Right lobe of liver (tissue), 6 donors: ENCODE data around the gene AMBRA1. TPM values are rescaled to one million over a fixed set of nuclear protein-coding genes. Genes with fewer than 3 reads are reported as not detected.

Source experiments
- ATAC-seq, 4 donors: fragments of 200-7000 bp; cut with Tn5 transposase; one replicate each; pipeline ENCODE4 v1.9.1; 2020; ENCODE audit warnings: mild to moderate bottlenecking in 4 of 4, moderate library complexity in 4 of 4
- DNase-seq, 3 donors: peaks; one replicate each; pipeline ENCODE4 v3.0.0-alpha.2; 2020
- H3K27ac ChIP-seq, 3 donors: fragments of 200-600 bp; one replicate each; pipeline ENCODE4 v1.8.0; 2022
- H3K27me3 ChIP-seq, 2 donors: fragments of 200-600 bp; one replicate each; pipeline ENCODE4 v1.8.0; 2022
- H3K36me3 ChIP-seq, 4 donors: fragments of 200-600 bp; sonication (generic) in 1 of 4; one replicate each; pipeline versions ENCODE4 v1.5.1 to v1.8.0; 2017 to 2022; ENCODE audit warnings: control low read depth in 1 of 4
- H3K4me1 ChIP-seq, 4 donors: fragments of 200-600 bp; sonication (generic) in 1 of 4; one replicate each; pipeline versions ENCODE4 v1.5.1 to v1.8.0; 2017 to 2022; ENCODE audit warnings: control low read depth in 1 of 4
- H3K4me3 ChIP-seq, 3 donors: fragments of 200-600 bp; one replicate each; pipeline ENCODE4 v1.8.0; 2022
- H3K9me3 ChIP-seq, 4 donors: fragments of 200-600 bp; sonication (generic) in 1 of 4; one replicate each; pipeline versions ENCODE4 v1.5.1 to v1.8.0; 2017 to 2022; ENCODE audit warnings: control low read depth in 1 of 4
- POLR2A ChIP-seq: fragments of 450-650 bp; IDR thresholded peaks from one replicate; pipeline ENCODE4 v1.6.1; 2017; ENCODE audit warnings: antibody characterized with exemption, mild to moderate bottlenecking
- WGBS: methylation state at CpG from one replicate; pipeline ENCODE4 v1.1.6; 2018; ENCODE audit warnings: low coverage, low lambda C conversion rate; ENCODE audit not compliant: insufficient coverage; ENCODE audit errors: missing lambda C conversion rate; 5-methylcytosine and 5-hydroxymethylcytosine counted together
- intact Hi-C, 2 donors: fragments of 100-400 bp; cut with DNase I; formaldehyde crosslinking; loops; one replicate each; pipeline versions ENCODE4 v1.11.2 to v1.14.1; 2022
- total RNA-seq, 6 experiments: library from RNA; depleted of rRNA in 2 of 6; stranded (reverse); fragments of >200 nt in 2 of 6; fragmentation: NEBNext Ultra II Directional in 3 of 6; extraction: Animal tissue kit (Norgen Biotek cat#: 25700) in 3 of 6; gene quantifications; one replicate each; pipeline versions ENCODE4 v1.1.0 to v1.2.4, GENCODE V29; 2016 to 2023
- TF ChIP-seq, protein P1 (sequence below), 4 donors: fragments of 200-600 bp in 3 of 4; fragments of 450-650 bp in 1 of 4; IDR thresholded peaks; one replicate each; pipeline versions ENCODE4 v1.5.1 to v1.8.0; 2016 to 2022; ENCODE audit warnings: antibody characterized with exemption in 4 of 4, mild to moderate bottlenecking in 2 of 4
- donor health status: DM: no; HTN: yes; CAD: no.
- donor health status: DM: no; HTN: no; CAD: no.
- donor health status: DM: no; HTN: no; CAD: no.
- donor health status: DM: no; HTN: yes; CAD: no.
- donor health status: DM: no; HTN: yes; CAD: no.

The AMBRA1 gene
- total RNA-seq, 6 experiments from 2014 or later = 11.0 to 15.7 (median 13.6) TPM

DNA sequence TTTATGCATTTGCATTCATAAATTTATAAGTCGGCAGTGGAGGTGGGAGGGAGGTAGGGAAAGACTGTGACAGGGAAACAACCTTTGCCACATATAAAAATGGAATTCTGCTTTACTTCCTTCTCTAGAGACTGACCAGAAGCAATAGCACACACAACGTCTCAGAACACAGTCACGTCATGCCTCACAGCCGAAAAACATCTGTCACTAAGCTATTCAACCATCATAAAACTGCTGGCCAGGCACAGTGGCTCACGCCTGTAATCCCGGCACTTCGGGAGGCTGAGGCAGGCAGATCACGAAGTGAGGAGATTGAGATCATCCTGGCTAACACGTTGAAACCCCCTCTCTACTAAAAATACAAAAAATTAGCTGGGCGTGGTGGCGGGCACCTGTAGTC is 101.3 kb downstream of the AMBRA1 start:
- H3K36me3 ChIP-seq = peaks cover 0 to 14% (median 5%) of the 10 kb centered on the region in 4 donors
- intact Hi-C loops = no loop called here
- H3K27me3 ChIP-seq = no peaks in the 10 kb centered on the region
- DNase-seq (no peak), ATAC-seq (no peak)
- H3K4me1 ChIP-seq = no peaks in the 10 kb centered on the region
- no peak overlapping the region for H3K4me3 ChIP-seq
- TF ChIP-seq, protein P1, sequence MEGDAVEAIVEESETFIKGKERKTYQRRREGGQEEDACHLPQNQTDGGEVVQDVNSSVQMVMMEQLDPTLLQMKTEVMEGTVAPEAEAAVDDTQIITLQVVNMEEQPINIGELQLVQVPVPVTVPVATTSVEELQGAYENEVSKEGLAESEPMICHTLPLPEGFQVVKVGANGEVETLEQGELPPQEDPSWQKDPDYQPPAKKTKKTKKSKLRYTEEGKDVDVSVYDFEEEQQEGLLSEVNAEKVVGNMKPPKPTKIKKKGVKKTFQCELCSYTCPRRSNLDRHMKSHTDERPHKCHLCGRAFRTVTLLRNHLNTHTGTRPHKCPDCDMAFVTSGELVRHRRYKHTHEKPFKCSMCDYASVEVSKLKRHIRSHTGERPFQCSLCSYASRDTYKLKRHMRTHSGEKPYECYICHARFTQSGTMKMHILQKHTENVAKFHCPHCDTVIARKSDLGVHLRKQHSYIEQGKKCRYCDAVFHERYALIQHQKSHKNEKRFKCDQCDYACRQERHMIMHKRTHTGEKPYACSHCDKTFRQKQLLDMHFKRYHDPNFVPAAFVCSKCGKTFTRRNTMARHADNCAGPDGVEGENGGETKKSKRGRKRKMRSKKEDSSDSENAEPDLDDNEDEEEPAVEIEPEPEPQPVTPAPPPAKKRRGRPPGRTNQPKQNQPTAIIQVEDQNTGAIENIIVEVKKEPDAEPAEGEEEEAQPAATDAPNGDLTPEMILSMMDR (IDR thresholded peaks at IDR 0.05) = no peak
- TF ChIP-seq POLR2A = no peak
- H3K27ac ChIP-seq = no peak overlapping the region
- WGBS = 79% methylated on average over 11 of the region's 11 CpGs
- no peaks in the 10 kb centered on the region for H3K9me3 ChIP-seq

DNA sequence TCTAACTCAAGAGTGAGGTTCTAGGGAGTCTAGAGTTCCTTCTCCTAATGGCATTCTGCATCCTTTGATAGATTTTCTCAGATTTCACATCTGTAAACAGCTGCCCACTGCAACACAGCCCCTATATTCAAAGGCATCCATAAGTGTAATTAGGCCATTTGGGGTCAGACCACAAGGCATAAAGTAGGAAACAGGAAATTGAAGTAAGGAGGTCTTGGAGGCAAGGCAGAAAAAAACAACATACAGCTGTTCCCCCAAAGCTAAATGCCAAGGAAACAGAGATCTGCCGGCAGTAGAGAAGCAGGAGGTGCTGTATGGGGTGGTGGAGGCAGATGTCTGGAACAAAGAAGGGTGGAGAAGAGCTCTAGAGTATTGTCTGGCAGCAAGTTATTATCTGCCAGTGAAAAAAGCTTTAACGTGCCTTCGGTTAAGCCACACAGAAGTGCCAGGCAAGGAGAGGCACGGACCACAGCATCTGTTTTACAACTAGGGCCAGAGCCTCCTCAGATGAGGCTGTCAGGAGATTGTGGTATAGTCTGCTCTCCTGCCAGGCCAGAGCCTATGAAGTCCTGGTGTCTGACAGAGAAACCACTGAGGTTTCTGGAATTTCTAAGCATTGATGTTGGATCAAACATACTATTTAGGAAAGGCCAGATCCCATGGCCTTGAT is 102.0 kb downstream of the AMBRA1 start:
- 68% methylated on average over 4 of the region's 4 CpGs for WGBS
- no peak for DNase-seq
- Histone ChIP-seq H3K27me3 (no peaks in the 10 kb centered on the region), H3K4me1 (no peaks in the 10 kb centered on the region), H3K9me3 (no peaks in the 10 kb centered on the region), H3K36me3 (peaks cover 0 to 14% (median 5%) of the 10 kb centered on the region in 4 donors), H3K27ac (no peak overlapping the region), H3K4me3 (no peak overlapping the region)
- intact Hi-C loops = no loop called here
- ATAC-seq = no peak
- TF ChIP-seq POLR2A = no peak
- TF ChIP-seq, protein P1 (IDR thresholded peaks at IDR 0.05) = no peak

DNA sequence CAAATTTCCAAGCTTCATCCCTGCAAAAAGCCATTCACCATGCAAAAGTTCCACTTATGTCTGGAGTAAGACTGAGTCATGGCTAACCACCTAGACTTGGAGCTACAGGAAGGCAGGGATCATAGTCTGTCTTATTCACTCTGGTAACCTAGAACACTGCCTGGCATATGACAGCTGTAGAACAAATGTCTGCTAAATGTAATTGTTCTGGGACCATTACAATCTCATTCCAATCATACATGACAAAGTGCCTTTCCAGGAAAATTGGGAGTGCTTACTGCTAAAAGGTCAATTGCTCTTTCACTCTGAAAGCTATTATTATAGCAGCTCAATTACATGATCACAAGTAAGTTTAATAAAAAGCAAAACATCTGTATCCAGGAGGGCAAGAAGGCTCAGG is 103.2 kb downstream of the AMBRA1 start:
- Histone ChIP-seq H3K4me3 (no peak overlapping the region), H3K27me3 (no peaks in the 10 kb centered on the region), H3K4me1 (no peaks in the 10 kb centered on the region), H3K36me3 (peaks cover 0 to 14% (median 5%) of the 10 kb centered on the region in 4 donors), H3K27ac (no peak overlapping the region), H3K9me3 (no peaks in the 10 kb centered on the region)
- TF ChIP-seq, protein P1 (IDR thresholded peaks at IDR 0.05) = no peak
- no peak for TF ChIP-seq POLR2A
- no peak for ATAC-seq
- no peak for DNase-seq
- intact Hi-C loops = no loop called here

DNA sequence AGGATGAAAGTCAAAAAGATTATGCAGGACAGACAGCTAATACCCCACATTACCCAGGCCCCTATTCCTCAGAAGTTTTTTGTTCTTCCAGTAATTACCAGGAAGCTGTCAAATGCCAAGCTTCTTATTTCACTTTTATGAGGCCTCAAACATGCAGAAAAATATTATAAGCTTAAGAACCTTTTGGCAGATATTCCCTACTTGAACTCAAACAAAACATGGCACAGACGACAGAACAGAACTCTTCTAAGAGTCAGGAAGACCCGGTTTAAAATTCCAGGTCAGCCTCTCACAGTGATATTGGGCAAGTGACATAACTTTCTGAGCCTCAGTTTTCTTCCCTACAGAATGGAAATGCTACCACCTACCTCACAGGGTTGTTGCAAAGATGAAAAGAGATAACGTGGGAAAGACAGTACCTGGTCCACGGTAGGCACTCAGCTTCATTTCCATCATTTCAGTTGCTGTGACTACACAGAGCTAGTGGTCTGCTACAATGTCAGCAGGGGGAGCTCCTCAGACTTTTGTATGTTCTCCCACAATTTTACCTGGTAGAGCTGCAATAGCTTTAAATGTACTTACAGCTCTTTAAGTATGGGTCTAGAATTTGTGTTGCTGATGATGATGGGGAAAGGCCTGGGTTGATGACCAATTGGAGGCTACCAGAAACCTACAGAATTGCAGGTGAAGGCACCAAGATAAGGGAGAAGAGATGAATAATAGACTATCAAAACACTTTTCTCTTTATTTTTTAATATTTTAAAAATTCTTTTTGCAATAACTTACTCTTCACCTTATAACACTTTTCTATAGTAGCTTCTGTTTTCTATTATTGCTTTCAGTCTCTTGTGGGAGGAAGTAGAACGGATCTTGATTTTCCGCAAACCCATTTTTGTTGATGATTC is 103.9 kb downstream of the AMBRA1 start:
- no peaks in the 10 kb centered on the region for H3K27me3 ChIP-seq
- intact Hi-C loops = no loop called here
- H3K36me3 ChIP-seq = peaks cover 0 to 14% (median 5%) of the 10 kb centered on the region in 4 donors
- ATAC-seq = peak; percentile 80 to 92 (median 86)
- H3K4me1 ChIP-seq = no peaks in the 10 kb centered on the region
- no peak overlapping the region for H3K4me3 ChIP-seq
- no peak for TF ChIP-seq POLR2A
- TF ChIP-seq, protein P1 (IDR thresholded peaks at IDR 0.05) = peak; percentile 46 to 63 (median 58)
- H3K9me3 ChIP-seq = no peaks in the 10 kb centered on the region
- 64% methylated on average over 6 of the region's 6 CpGs for WGBS
- no peak overlapping the region for H3K27ac ChIP-seq
- DNase-seq = no peak
